Stomach (tissue), 9 donors: ENCODE data around the gene ESD. TPM values are rescaled to one million over a fixed set of nuclear protein-coding genes. Genes with fewer than 3 reads are reported as not detected.
A peak's percentile ranks its signal among the peaks of the same experiment; 100 is the strongest.

Source experiments
- DNase-seq, 2 donors: peaks; one replicate each; pipeline versions ENCODE4 v3.0.0 to v3.0.0-alpha.2; 2013 to 2019
- H3K27ac ChIP-seq, 5 donors: fragments of 200-600 bp in 4 of 5; sonication (generic) in 4 of 5; one replicate each; pipeline ENCODE4 v1.5.1; 2013 to 2019; ENCODE audit warnings: mild to moderate bottlenecking in 1 of 5, moderate library complexity in 1 of 5
- H3K27me3 ChIP-seq, 3 donors: fragments of 200-600 bp; sonication (generic); one replicate each; pipeline ENCODE4 v1.5.1; 2017 to 2019; ENCODE audit warnings: mixed run types in 1 of 3
- H3K36me3 ChIP-seq, 4 donors: fragments of 200-600 bp; sonication (generic); 1 replicate in 3 of 4; 2 replicates in 1 of 4; pipeline ENCODE4 v1.5.1; 2016 to 2019
- H3K4me1 ChIP-seq, 4 donors: fragments of 200-600 bp; sonication (generic); one replicate each; pipeline ENCODE4 v1.5.1; 2016 to 2019
- H3K4me3 ChIP-seq, 4 donors: fragments of 200-600 bp; sonication (generic) in 3 of 4; one replicate each; pipeline ENCODE4 v1.5.1; 2016 to 2019; ENCODE audit warnings: mild to moderate bottlenecking in 1 of 4
- H3K9me3 ChIP-seq, 4 donors: fragments of 200-600 bp; sonication (generic); one replicate each; pipeline ENCODE4 v1.5.1; 2016 to 2019
- EP300 ChIP-seq: sonication (generic); formaldehyde crosslinking; IDR thresholded peaks from one replicate; pipeline ENCODE4 v1.6.1; 2017; ENCODE audit warnings: antibody characterized with exemption
- POLR2A ChIP-seq, 4 donors: fragments of 450-650 bp; IDR thresholded peaks; one replicate each; pipeline ENCODE4 v1.6.1; 2016; ENCODE audit warnings: antibody characterized with exemption in 4 of 4, control low read depth in 2 of 4, mild to moderate bottlenecking in 1 of 4, moderate library complexity in 1 of 4
- POLR2AphosphoS5 ChIP-seq, 3 donors: sonication (generic); formaldehyde crosslinking; IDR thresholded peaks; one replicate each; pipeline ENCODE4 v1.6.1; 2016; ENCODE audit warnings: antibody characterized with exemption in 3 of 3
- WGBS, 5 donors: extraction: QIAGEN DNeasy Blood & Tissue Kit in 3 of 5; methylation state at CpG; one replicate each; pipeline versions ENCODE4 v1.1.5 to v1.1.7; 2013 to 2018; 5-methylcytosine and 5-hydroxymethylcytosine counted together
- intact Hi-C: fragments of 100-400 bp; cut with DNase I; formaldehyde crosslinking; loops from one replicate; pipeline ENCODE4 v1.15.1; 2023; ENCODE audit warnings: low total_unique reads
- polyA plus RNA-seq, 3 donors: library from polyadenylated mRNA; stranded (reverse); fragments of 200-250 nt; gene quantifications; one replicate each; pipeline ENCODE4 v1.2.3, GENCODE V29; 2013
- total RNA-seq, 5 donors: library from RNA; depleted of rRNA; stranded (reverse); fragments of >200 nt; gene quantifications; one replicate each; pipeline versions ENCODE4 v1.1.0 to v1.2.3, GENCODE V29; 2014 to 2016
- TF ChIP-seq, protein P1 (sequence below), 7 experiments: fragments of 450-650 bp in 4 of 7; fragments of 200-600 bp in 3 of 7; sonication (generic) in 3 of 7; IDR thresholded peaks; one replicate each; pipeline ENCODE4 v1.5.1; 2016 to 2019; ENCODE audit warnings: antibody characterized with exemption in 7 of 7, control low read depth in 2 of 7, mild to moderate bottlenecking in 1 of 7
- donor health status: healthy with polysubstance abuse.
- donor health status: Bipolar disorder and iron deficiency.
- donor health status: healthy.

The ESD gene
- total and polyA plus RNA-seq, 8 donors = 26.8 to 116 (median 93.9) TPM

DNA sequence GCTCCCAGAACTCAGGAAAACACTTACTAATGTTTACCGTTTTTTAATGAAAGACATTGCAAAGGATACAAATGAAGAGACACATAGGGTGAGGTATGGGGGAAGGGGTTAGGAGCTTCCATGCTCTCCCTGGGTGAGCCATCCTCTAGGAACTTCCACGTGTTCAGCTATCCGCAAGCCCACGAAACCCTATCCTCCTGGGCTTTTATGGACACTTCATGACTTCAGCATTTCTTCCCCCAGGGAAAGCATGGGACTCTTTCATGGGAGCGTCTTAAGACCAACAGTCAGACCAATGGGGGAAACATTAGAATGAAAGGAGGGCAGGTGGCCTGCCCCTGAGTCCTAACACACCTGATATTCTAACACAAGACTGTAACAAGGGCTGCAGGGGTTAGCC, 6.6 kb upstream of the ESD start:
- DNase-seq = no peak
- Histone ChIP-seq H3K36me3 (no peaks in the 10 kb centered on the region), H3K27me3 (no peaks in the 10 kb centered on the region), H3K9me3 (no peaks in the 10 kb centered on the region), H3K27ac (no peak overlapping the region), H3K4me3 (no peak overlapping the region), H3K4me1 (no peaks in the 10 kb centered on the region)
- intact Hi-C loops = no loop called here
- TF ChIP-seq EP300 = no peak
- TF ChIP-seq POLR2A (IDR thresholded peaks at IDR 0.05) = no peak
- no peak for TF ChIP-seq POLR2AphosphoS5 (IDR thresholded peaks at IDR 0.05)
- TF ChIP-seq, protein P1, sequence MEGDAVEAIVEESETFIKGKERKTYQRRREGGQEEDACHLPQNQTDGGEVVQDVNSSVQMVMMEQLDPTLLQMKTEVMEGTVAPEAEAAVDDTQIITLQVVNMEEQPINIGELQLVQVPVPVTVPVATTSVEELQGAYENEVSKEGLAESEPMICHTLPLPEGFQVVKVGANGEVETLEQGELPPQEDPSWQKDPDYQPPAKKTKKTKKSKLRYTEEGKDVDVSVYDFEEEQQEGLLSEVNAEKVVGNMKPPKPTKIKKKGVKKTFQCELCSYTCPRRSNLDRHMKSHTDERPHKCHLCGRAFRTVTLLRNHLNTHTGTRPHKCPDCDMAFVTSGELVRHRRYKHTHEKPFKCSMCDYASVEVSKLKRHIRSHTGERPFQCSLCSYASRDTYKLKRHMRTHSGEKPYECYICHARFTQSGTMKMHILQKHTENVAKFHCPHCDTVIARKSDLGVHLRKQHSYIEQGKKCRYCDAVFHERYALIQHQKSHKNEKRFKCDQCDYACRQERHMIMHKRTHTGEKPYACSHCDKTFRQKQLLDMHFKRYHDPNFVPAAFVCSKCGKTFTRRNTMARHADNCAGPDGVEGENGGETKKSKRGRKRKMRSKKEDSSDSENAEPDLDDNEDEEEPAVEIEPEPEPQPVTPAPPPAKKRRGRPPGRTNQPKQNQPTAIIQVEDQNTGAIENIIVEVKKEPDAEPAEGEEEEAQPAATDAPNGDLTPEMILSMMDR (IDR thresholded peaks at IDR 0.05) = no peak
- 89 to 95% (median 92%) methylated on average over 5 of the region's 5 CpGs for WGBS, 5 donors

DNA sequence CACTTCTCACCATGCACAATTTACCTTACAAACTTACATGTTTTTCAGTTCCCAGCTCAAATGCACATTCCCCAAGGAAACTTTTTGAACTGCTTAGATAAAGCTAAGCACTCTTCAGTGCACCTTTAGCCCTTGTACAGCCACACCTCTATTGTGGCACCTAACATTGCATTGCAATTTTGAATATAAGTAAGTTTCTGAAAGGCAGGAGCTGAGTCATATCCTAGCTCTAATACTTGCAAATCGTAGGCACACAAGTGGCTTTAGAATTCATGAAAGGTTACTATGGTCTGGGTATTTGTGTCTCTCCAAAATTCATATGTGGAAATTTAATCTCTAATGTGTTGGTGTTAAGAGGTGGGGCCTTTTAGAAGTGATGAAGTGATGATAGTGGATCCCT, 4.9 kb upstream of the ESD start:
- peaks cover 0 to 11% (median 5%) of the 10 kb centered on the region in 4 donors for H3K4me1 ChIP-seq
- WGBS, 5 donors = 43 to 56% (median 51%) methylated on average over 1 of the region's 1 CpG
- DNase-seq = no peak
- no peak overlapping the region for H3K4me3 ChIP-seq
- H3K36me3 ChIP-seq = no peaks in the 10 kb centered on the region
- no peaks in the 10 kb centered on the region for H3K9me3 ChIP-seq
- no peaks in the 10 kb centered on the region for H3K27me3 ChIP-seq
- TF ChIP-seq POLR2A (IDR thresholded peaks at IDR 0.05) (no peak), EP300 (no peak), POLR2AphosphoS5 (IDR thresholded peaks at IDR 0.05) (no peak)
- TF ChIP-seq, protein P1 (IDR thresholded peaks at IDR 0.05) = no peak
- intact Hi-C loops = no loop called here
- no peak overlapping the region for H3K27ac ChIP-seq

DNA sequence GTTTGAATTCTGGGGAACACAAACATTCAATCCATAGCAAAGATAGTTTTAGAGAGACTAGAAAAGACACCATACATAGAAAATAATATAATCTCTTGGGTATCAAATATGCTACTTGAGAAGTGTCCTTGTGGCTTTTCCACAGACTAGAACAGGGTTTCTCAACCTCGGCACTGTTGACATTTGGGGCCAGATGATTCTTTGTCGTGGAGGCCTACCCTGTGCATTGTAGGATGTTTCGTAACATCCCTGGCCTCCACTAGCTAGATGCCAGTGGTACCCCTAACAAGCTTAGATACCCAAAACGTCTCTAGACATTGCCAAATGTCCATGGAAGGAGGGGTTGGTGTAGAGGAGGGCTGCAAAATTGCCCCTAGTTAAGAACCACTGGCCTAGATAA, 2.2 kb upstream of the ESD start:
- 82 to 89% (median 86%) methylated on average over 4 of the region's 4 CpGs for WGBS, 5 donors
- Histone ChIP-seq H3K27ac (no peak overlapping the region), H3K9me3 (no peaks in the 10 kb centered on the region), H3K27me3 (no peaks in the 10 kb centered on the region), H3K4me3 (no peak overlapping the region), H3K36me3 (no peaks in the 10 kb centered on the region), H3K4me1 (peaks cover 9 to 33% (median 20%) of the 10 kb centered on the region in 4 donors)
- TF ChIP-seq, protein P1 (IDR thresholded peaks at IDR 0.05) = no peak
- no peak for TF ChIP-seq POLR2A (IDR thresholded peaks at IDR 0.05)
- TF ChIP-seq POLR2AphosphoS5 (IDR thresholded peaks at IDR 0.05) = no peak
- TF ChIP-seq EP300 = no peak
- no peak for DNase-seq
- intact Hi-C loops = no loop called here

DNA sequence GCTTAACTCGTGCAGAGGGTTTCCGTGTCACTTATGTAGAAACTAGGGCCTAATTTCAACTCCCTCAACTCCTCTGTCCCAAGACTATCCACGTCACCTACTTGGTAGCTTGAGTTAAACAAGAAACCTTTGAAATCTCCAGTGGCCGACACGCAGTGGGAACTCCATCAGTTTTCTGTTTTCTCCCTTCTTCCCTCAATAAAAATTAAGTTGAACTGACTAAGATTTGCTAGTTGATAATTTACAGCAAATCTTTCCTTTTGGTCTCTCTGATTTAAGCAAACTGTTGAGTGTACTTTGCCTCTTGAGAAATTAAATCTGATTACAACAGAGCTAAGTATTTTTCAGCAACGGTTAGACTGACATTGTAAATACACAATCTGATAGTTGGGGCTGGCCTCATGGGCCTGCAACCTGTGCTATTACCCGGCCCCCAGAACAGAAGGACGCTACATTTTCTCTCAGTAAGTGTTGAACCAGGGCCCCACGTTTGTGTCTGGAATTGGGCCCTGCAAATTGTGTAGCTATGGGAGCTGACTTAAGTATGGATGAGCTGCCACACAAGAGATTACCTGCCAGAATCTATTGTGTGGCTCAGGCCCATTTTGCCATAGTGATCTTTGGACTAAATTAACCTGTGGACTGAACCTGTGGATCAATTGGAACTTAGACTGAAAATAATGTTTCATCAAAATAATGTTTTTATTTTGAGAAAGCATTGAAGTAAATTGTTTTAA, 708 bp upstream of the ESD start:
- peak overlapping the region; percentile 74 to 85 (median 78) for H3K4me3 ChIP-seq
- no peaks in the 10 kb centered on the region for H3K9me3 ChIP-seq
- intact Hi-C loops = no loop called here
- peak overlapping the region; percentile 88 to 93 (median 90) for H3K27ac ChIP-seq
- peak in 1 of 2 donors; percentile 28 for DNase-seq
- 21 to 35% (median 25%) methylated on average over 9 of the region's 9 CpGs for WGBS, 5 donors
- H3K27me3 ChIP-seq = no peaks in the 10 kb centered on the region
- H3K4me1 ChIP-seq = peaks cover 9 to 44% (median 25%) of the 10 kb centered on the region in 4 donors
- TF ChIP-seq POLR2AphosphoS5 (IDR thresholded peaks at IDR 0.05) (no peak), EP300 (no peak), POLR2A (IDR thresholded peaks at IDR 0.05) (no peak)
- TF ChIP-seq, protein P1 (IDR thresholded peaks at IDR 0.05) = no peak
- no peaks in the 10 kb centered on the region for H3K36me3 ChIP-seq
